GM18499 (cell line): ENCODE results near the gene PDE7B.

Source experiments
- ATAC-seq: cut with Tn5 transposase; IDR thresholded peaks from one replicate; pipeline ENCODE4 v1.9.1; 2021; ENCODE audit warnings: moderate number of reproducible peaks; ENCODE audit not compliant: insufficient read depth, unreplicated experiment

The PDE7B gene

GRCh38 chr6:135922174-135922573 lies 70.7 kb downstream of the PDE7B start:
- no peak for ATAC-seq

- ATAC-seq = no peak
These were observed 71.2 kb downstream of the PDE7B start for GRCh38 chr6:135922746-135923145.

- ATAC-seq = no peak
These were observed 81.2 kb downstream of the PDE7B start for GRCh38 chr6:135932651-135933050.

- no peak for ATAC-seq
These were observed 84.6 kb downstream of the PDE7B start for GRCh38 chr6:135935941-135936601.

GRCh38 chr6:135936606-135937005 lies 85.1 kb downstream of the PDE7B start:
- no peak for ATAC-seq

GRCh38 chr6:135937106-135937505 lies 85.6 kb downstream of the PDE7B start:
- no peak for ATAC-seq

GRCh38 chr6:135938576-135939207 lies 87.2 kb downstream of the PDE7B start:
- ATAC-seq = no peak

- no peak for ATAC-seq
These were observed 87.7 kb downstream of the PDE7B start for GRCh38 chr6:135939208-135939591.

GRCh38 chr6:135940616-135941167 lies 89.2 kb downstream of the PDE7B start:
- no peak for ATAC-seq

- no peak for ATAC-seq
These were observed 89.9 kb downstream of the PDE7B start for GRCh38 chr6:135941275-135942025.

GRCh38 chr6:135944120-135944519 lies 92.6 kb downstream of the PDE7B start:
- no peak for ATAC-seq

- ATAC-seq = no peak
These were observed 95.2 kb downstream of the PDE7B start for GRCh38 chr6:135946674-135947073.

- no peak for ATAC-seq
These were observed 99.2 kb downstream of the PDE7B start for GRCh38 chr6:135950669-135951068.

GRCh38 chr6:135951169-135951568 lies 99.7 kb downstream of the PDE7B start:
- ATAC-seq = no peak

- ATAC-seq = no peak
These were observed 102.3 kb downstream of the PDE7B start for GRCh38 chr6:135953818-135954217.

GRCh38 chr6:135955099-135955498 lies 103.6 kb downstream of the PDE7B start:
- ATAC-seq = no peak

GRCh38 chr6:135962731-135963130 lies 111.2 kb downstream of the PDE7B start:
- no peak for ATAC-seq

- no peak for ATAC-seq
These were observed 119.2 kb downstream of the PDE7B start for GRCh38 chr6:135970750-135971149.

- no peak for ATAC-seq
These were observed 119.8 kb downstream of the PDE7B start for GRCh38 chr6:135971351-135971750.

- ATAC-seq = no peak
These were observed 120.6 kb downstream of the PDE7B start for GRCh38 chr6:135972150-135972549.

GRCh38 chr6:135972586-135972985 lies 121.1 kb downstream of the PDE7B start:
- no peak for ATAC-seq
